T-cell (primary cell): ENCODE results near the gene PLEKHA4. TPM values are rescaled to one million over a fixed set of nuclear protein-coding genes. Genes with fewer than 3 reads are reported as not detected.
A peak's percentile ranks its signal among the peaks of the same experiment; 100 is the strongest.
"Not testable (repeated sequence)": the region's sequence is repeated elsewhere in the genome, so short reads cannot be mapped to it uniquely, and the experiment has no call there.

Experiments
- ATAC-seq, 4 experiments: fragments of 200-7000 bp in 3 of 4; fragments of 150-1000 bp in 1 of 4; cut with Tn5 transposase; replicated peaks in 1 of 4; 1 replicate in 3 of 4; 2 replicates in 1 of 4; pipeline ENCODE4 v1.10.0; 2021; ENCODE audit warnings: moderate library complexity in 3 of 4, mild to moderate bottlenecking in 2 of 4, moderate number of reproducible peaks in 1 of 4
- CTCF ChIA-PET, 2 donors: fragments of 300-600 bp; sonication (Branson Sonifier 250); formaldehyde crosslinking; loops; one replicate each; lab custom pipeline; 2022; ENCODE audit warnings: antibody characterized with exemption in 2 of 2; lab: Charles Lee
- POLR2A ChIA-PET, 2 donors: fragments of 300-600 bp; sonication (Branson Sonifier 250); formaldehyde crosslinking; loops; one replicate each; lab custom pipeline; 2022; ENCODE audit warnings: antibody characterized with exemption in 2 of 2; lab: Charles Lee
- DNase-seq, 35 experiments: peaks; one replicate each; pipeline versions ENCODE4 v3.0.0 to v3.0.0-alpha.2; 2013 to 2023
- H3K27ac ChIP-seq: one replicate; pipeline ENCODE4 v1.5.1; 2013; ENCODE audit warnings: low read length
- H3K27me3 ChIP-seq, 2 experiments: replicated peaks in 1 of 2; 1 replicate in 1 of 2; 2 replicates in 1 of 2; pipeline versions ENCODE4 v1.6.1 to v1.7.0; 2013; ENCODE audit warnings: low read length in 1 of 2, mixed read lengths in 1 of 2; ENCODE audit not compliant: control insufficient read depth in 2 of 2, insufficient read depth in 2 of 2; ENCODE audit errors: extremely low read depth in 1 of 2
- H3K36me3 ChIP-seq, 2 donors: 1 replicate in 1 of 2; 2 replicates in 1 of 2; pipeline versions ENCODE4 v1.6.1 to v1.7.0; 2013; ENCODE audit warnings: low read length in 1 of 2; ENCODE audit not compliant: control insufficient read depth in 2 of 2, insufficient read depth in 1 of 2; ENCODE audit errors: extremely low read depth in 1 of 2
- H3K4me1 ChIP-seq, 2 experiments: 1 replicate in 1 of 2; 2 replicates in 1 of 2; pipeline versions ENCODE4 v1.6.1 to v1.7.0; 2013; ENCODE audit warnings: low read length in 2 of 2, mixed read lengths in 1 of 2; ENCODE audit not compliant: insufficient read depth in 2 of 2, control insufficient read depth in 1 of 2; ENCODE audit errors: extremely low read depth in 1 of 2
- H3K4me3 ChIP-seq, 2 donors: 1 replicate in 1 of 2; 2 replicates in 1 of 2; pipeline versions ENCODE4 v1.5.1 to v1.7.0; 2013; ENCODE audit warnings: mild to moderate bottlenecking in 2 of 2, low read length in 1 of 2, moderate library complexity in 1 of 2; ENCODE audit not compliant: control insufficient read depth in 1 of 2; ENCODE audit errors: extremely low read depth in 1 of 2
- H3K9me3 ChIP-seq: 2 replicates; pipeline ENCODE4 v1.7.0; 2013
- H3K27ac Mint-ChIP-seq, 2 donors: one replicate each; pipeline ENCODE4 v1.8.0; 2020 to 2021; ENCODE audit warnings: mild to moderate bottlenecking in 2 of 2, mixed read lengths in 2 of 2
- H3K27me3 Mint-ChIP-seq, 2 donors: one replicate each; pipeline ENCODE4 v1.8.0; 2021 to 2022; ENCODE audit warnings: mixed read lengths in 2 of 2
- H3K36me3 Mint-ChIP-seq: one replicate; pipeline ENCODE4 v1.8.0; 2021; ENCODE audit warnings: mixed read lengths
- H3K4me1 Mint-ChIP-seq, 3 donors: one replicate each; pipeline ENCODE4 v1.8.0; 2020 to 2022; ENCODE audit warnings: mixed read lengths in 3 of 3, mild to moderate bottlenecking in 1 of 3
- H3K4me3 Mint-ChIP-seq, 3 donors: one replicate each; pipeline ENCODE4 v1.8.0; 2020 to 2022; ENCODE audit warnings: mild to moderate bottlenecking in 3 of 3, mixed read lengths in 3 of 3, moderate library complexity in 3 of 3
- H3K9me3 Mint-ChIP-seq, 3 donors: one replicate each; pipeline ENCODE4 v1.8.0; 2020 to 2022; ENCODE audit warnings: mixed read lengths in 3 of 3
- WGBS: methylation state at CpG from one replicate; pipeline ENCODE4 v1.1.5; 2013; ENCODE audit warnings: missing lambda C conversion rate; ENCODE audit not compliant: insufficient coverage; 5-methylcytosine and 5-hydroxymethylcytosine counted together
- total RNA-seq, 35 experiments: library from RNA in 6 of 35; stranded (reverse) in 6 of 35; fragments of 120-200 nt in 1 of 35; gene quantifications; one replicate each; pipeline versions ENCODE4 v1.2.1 to v1.2.4 and lab custom pipeline; 2013 to 2026

Gene PLEKHA4
- total RNA-seq, 5 donors from 2014 or later (not counting 1 experiment from before 2014, with no cell fraction given) = 2.7 to 11.8 (median 5.2) TPM

DNA sequence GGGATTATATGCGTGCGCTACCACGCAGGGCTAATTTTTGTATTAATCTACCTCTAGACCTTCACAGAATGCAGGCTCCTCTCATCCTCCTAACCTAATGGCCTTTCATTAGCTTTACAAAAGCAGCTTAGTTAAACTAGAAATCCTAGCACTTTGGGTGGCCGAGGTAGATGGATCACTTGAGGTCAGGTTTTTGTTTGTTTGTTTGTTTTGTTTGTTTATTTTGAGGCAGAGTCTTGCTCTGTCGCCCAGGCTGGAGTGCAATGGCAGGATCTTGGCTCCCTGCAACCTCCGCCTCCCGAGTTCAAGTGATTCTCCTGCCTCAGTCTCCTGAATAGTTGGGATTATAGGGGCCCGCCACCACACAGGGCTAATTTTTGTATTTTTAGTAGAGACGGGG, 11.3 kb upstream of the PLEKHA4 start:
- H3K9me3 ChIP-seq, DNase-seq, H3K9me3 Mint-ChIP-seq, H3K27me3 ChIP-seq, H3K4me3 ChIP-seq, H3K4me3 Mint-ChIP-seq, H3K27ac ChIP-seq, H3K27me3 Mint-ChIP-seq, H3K27ac Mint-ChIP-seq, ATAC-seq: not testable (repeated sequence)
- 80% methylated on average over 4 of the region's 9 CpGs for WGBS
- Mint-ChIP-seq H3K4me1 (peaks cover 19 to 26% (median 19%) of the 10 kb centered on the region in 3 donors), H3K36me3 (peaks cover 22% of the 10 kb centered on the region)
- CTCF ChIA-PET = interaction anchor here in 1 of 2 donors (0.7 kb wide), 1 partner anchor 35 kb away, joined by 6 read pairs; no protein-coding TSS in a partner anchor
- POLR2A ChIA-PET = interaction anchor here (0.5 to 2.0 kb wide), 3 partner anchors 19 to 143 kb away, joined by 4 to 6 read pairs (median 4); partner anchors contain the start of gene TULP2 (in 1 of the 2)
- Histone ChIP-seq H3K36me3 (peaks cover 0 to 17% of the 10 kb centered on the region in 2 donors), H3K4me1 (peaks cover 4 to 18% of the 10 kb centered on the region in 2 experiments)

DNA sequence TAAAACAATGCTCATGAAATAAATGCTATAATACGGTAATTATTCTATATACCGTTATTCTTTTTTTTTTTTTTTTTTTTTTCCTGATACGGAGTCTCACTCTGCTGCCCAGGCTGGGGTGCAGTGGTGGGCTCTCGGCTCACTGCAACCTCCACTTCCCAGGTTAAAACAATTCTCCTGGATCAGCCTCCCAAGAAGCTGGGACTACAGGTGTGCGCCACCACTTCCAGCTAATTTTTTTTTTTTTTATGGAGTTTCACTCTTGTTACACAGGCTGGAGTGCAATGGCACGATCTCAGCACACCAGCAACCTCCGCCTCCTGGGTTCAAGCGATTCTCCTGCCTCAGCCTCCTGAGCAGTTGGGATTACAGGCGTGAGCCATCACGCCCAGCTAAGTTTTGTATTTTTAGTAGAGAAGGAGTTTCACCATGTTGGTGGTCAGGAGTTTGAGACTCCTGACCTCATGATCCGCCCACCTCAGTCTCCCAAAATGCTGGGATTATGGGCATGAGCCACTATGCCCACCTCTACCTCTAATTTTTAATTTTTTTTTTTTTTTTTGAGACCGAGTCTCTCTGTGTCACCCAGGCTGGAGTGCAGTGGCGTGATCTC, 10.7 kb upstream of the PLEKHA4 start:
- Histone ChIP-seq H3K4me3 (no peak overlapping the region), H3K9me3 (no peaks in the 10 kb centered on the region), H3K36me3 (peaks cover 0 to 20% of the 10 kb centered on the region in 2 donors), H3K27me3 (no peaks in the 10 kb centered on the region), H3K4me1 (peaks cover 10 to 24% of the 10 kb centered on the region in 2 experiments), H3K27ac (no peak overlapping the region)
- 97% methylated on average over 5 of the region's 13 CpGs for WGBS
- ATAC-seq = no peak
- POLR2A ChIA-PET = interaction anchor here (0.5 to 2.0 kb wide), 5 partner anchors 20 to 143 kb away, joined by 3 to 6 read pairs (median 4); partner anchors contain the start of gene TULP2 (in 1 of the 2)
- peaks cover 27% of the 10 kb centered on the region for H3K36me3 Mint-ChIP-seq
- H3K4me3 Mint-ChIP-seq = no peak overlapping the region
- CTCF ChIA-PET = interaction anchor here in 1 of 2 donors (0.5 to 0.7 kb wide), 2 partner anchors 35 to 131 kb away, joined by 6 to 7 read pairs; no protein-coding TSS in a partner anchor
- H3K9me3 Mint-ChIP-seq = no peaks in the 10 kb centered on the region
- no peak overlapping the region for H3K27ac Mint-ChIP-seq
- H3K27me3 Mint-ChIP-seq = no peaks in the 10 kb centered on the region
- H3K4me1 Mint-ChIP-seq = peaks cover 25 to 31% (median 25%) of the 10 kb centered on the region in 3 donors
- no peak for DNase-seq

DNA sequence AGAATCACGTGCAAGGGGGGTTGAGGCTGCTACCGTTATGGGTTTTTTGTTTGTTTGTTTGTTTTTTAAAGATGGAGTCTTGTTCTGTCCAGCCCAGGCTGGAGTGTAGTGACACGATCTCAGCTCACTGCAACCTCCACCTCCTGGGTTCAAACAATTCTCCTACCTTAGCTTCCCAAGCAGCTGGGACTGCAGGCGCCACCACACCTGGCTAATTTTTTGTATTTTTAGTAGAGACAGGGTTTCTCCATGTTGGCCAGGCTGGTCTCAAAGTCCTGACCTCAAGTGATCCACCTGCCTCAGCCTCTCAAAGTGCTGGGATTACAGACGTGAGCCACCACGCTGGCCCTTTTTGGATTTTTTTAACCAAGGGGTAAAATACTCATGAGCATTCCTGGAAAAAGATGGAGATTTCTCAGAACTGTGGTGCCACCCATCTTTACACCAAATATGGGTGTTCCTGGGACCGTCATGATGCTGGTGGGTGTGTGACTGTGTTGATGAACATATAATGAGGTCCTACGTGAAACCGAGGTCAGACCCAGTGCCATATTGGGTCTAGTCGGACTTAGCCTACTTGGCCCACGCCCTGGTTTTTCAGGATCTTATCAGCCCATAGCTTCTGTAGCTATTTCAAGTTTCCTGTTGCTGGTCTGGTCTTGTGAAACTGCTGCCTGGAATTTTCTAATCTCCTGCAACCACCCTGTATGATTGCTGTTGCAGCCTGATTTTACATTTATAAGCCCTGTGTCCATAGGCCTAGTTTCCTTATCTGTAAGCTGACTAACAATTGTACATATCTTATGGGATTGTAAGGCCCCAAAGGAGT, 10.0 kb upstream of the PLEKHA4 start:
- DNase-seq = peak in 2 of 35 experiments; percentile 30 to 49
- H3K4me1 ChIP-seq = peaks cover 14 to 31% of the 10 kb centered on the region in 2 experiments
- POLR2A ChIA-PET = interaction anchor here (0.5 to 2.0 kb wide), 5 partner anchors 23 to 166 kb away, joined by 3 to 6 read pairs (median 3); no protein-coding TSS in a partner anchor
- no peak overlapping the region for H3K4me3 ChIP-seq
- Mint-ChIP-seq H3K36me3 (peaks cover 34% of the 10 kb centered on the region), H3K27me3 (no peaks in the 10 kb centered on the region), H3K4me1 (peaks cover 32 to 39% (median 32%) of the 10 kb centered on the region in 3 donors), H3K9me3 (no peaks in the 10 kb centered on the region), H3K27ac (peak overlapping the region; percentile 57 to 58), H3K4me3 (peak overlapping the region in 1 of 3 donors; percentile 22)
- CTCF ChIA-PET = interaction anchor here in 1 of 2 donors (0.5 kb wide), 1 partner anchor 132 kb away, joined by 7 read pairs; no protein-coding TSS in a partner anchor
- no peak for ATAC-seq
- H3K27me3 ChIP-seq = no peaks in the 10 kb centered on the region
- WGBS = 89% methylated on average over 5 of the region's 11 CpGs
- no peak overlapping the region for H3K27ac ChIP-seq
- H3K9me3 ChIP-seq = no peaks in the 10 kb centered on the region
- peaks cover 3 to 27% of the 10 kb centered on the region in 2 donors for H3K36me3 ChIP-seq

DNA sequence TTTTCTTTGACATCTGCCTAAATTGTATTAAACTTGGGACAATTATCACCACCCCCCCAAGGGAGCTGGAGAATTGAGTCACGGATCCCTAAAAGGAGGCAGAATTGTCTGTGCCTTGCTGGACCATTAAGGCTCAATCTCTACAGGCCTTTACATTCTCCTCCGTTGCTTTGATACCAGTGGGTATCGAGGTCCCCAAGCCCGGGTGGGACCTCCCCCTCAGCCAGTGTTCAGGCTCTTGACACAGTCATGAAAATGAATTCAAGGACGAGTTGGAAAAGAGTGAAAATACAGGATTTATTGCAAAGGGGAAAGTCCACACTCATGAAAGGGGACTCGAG, 9.4 kb upstream of the PLEKHA4 start:
- no peaks in the 10 kb centered on the region for H3K9me3 ChIP-seq
- WGBS = 100% methylated on average over 2 of the region's 6 CpGs
- POLR2A ChIA-PET = interaction anchor here (0.5 to 0.6 kb wide), 4 partner anchors 11 to 166 kb away, joined by 3 to 4 read pairs (median 3); no protein-coding TSS in a partner anchor
- ATAC-seq (no peak), DNase-seq (peak in 1 of 35 experiments; percentile 48)
- H3K4me3 ChIP-seq = no peak overlapping the region
- H3K27ac Mint-ChIP-seq = peak overlapping the region; percentile 39 to 58
- peaks cover 3 to 28% of the 10 kb centered on the region in 2 donors for H3K36me3 ChIP-seq
- H3K9me3 Mint-ChIP-seq = no peaks in the 10 kb centered on the region
- peak overlapping the region in 1 of 3 donors; percentile 22 for H3K4me3 Mint-ChIP-seq
- H3K27me3 ChIP-seq = no peaks in the 10 kb centered on the region
- no peak overlapping the region for H3K27ac ChIP-seq
- peaks cover 38 to 44% (median 38%) of the 10 kb centered on the region in 3 donors for H3K4me1 Mint-ChIP-seq
- no peaks in the 10 kb centered on the region for H3K27me3 Mint-ChIP-seq
- CTCF ChIA-PET = no interaction called here
- H3K36me3 Mint-ChIP-seq = peaks cover 40% of the 10 kb centered on the region
- H3K4me1 ChIP-seq = peaks cover 16 to 37% of the 10 kb centered on the region in 2 experiments

DNA sequence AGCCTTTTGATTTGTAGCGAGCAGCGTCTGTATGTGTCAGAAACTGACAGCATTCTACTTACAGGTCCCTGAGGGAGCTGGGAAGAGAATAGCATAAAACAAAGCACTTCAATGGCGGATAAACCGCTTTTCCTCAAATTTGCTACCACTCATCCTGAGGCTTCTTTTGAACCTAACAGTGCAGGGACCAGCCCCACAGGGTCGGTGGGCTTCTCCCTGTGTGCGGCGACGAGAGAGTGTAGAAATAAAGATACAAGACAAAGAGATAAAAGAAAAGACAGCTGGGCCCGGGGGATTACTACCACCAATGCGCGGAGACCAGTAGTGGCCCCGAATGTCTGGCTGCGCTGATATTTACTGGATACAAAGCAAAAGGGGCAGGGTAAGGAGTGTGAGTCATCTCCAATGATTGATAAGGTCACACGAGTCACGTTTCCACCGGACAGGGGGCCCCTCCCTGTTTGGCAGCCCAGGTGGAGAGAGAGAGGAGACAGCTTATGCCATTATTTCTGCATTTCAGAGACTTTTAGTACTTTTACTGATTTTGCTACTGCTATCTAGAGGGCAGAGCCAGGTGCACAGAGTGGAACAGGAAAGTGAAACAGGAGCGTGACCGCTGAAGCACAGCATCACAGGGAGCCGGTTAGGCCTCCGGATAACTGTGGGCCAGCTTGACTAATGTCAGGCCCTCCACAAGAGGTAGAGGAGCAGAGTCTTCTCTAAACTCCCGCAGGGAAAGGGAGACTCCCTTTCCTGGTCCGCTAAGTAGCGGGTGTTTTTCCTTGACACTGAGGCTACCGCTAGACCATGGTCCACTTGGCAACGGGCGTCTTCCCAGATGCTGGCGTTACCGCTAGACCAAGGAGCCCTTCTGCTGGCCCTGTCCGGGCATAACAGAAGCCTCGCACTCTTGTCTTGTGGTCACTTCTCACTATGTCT, 7.9 kb upstream of the PLEKHA4 start:
- ChIA-PET CTCF (interaction anchor here in 1 of 2 donors (0.6 kb wide), 1 partner anchor 616 kb away, joined by 3 read pairs; no protein-coding TSS in a partner anchor), POLR2A (interaction anchor here in 1 of 2 donors (0.6 kb wide), 1 partner anchor 97 kb away, joined by 4 read pairs; no protein-coding TSS in a partner anchor)
- Histone ChIP-seq H3K36me3 (peaks cover 3 to 28% of the 10 kb centered on the region in 2 donors), H3K27ac (peak overlapping the region; percentile 98), H3K4me3 (peak overlapping the region in 1 of 2 donors; percentile 35), H3K4me1 (peaks cover 18 to 42% of the 10 kb centered on the region in 2 experiments)
- WGBS = 99% methylated on average over 11 of the region's 30 CpGs
- not testable (repeated sequence) for ATAC-seq, H3K27me3 Mint-ChIP-seq, H3K9me3 Mint-ChIP-seq, H3K27me3 ChIP-seq, H3K9me3 ChIP-seq
- H3K4me1 Mint-ChIP-seq = peaks cover 41 to 50% (median 48%) of the 10 kb centered on the region in 3 donors
- H3K27ac Mint-ChIP-seq = peak overlapping the region; percentile 99 to 100
- H3K36me3 Mint-ChIP-seq = peaks cover 41% of the 10 kb centered on the region
- H3K4me3 Mint-ChIP-seq = peak overlapping the region; percentile 98 to 100 (median 99)
- DNase-seq = peak in 2 of 35 experiments; percentile 35 to 52
